ENCODE data around the gene KIF1C. TPM values are rescaled to one million over a fixed set of nuclear protein-coding genes. Genes with fewer than 3 reads are reported as not detected.

KIF1C gene
- total and polyA plus RNA-seq, 9 of the 15 experiments (the other 6 are each of a cell fraction or from before 2014, with no cell fraction given) = 0.38 to 68.4 (median 25.1) TPM

- TF ChIP-seq TAF1 (IDR thresholded peaks at IDR 0.05; ENCODE audit: control insufficient read depth, extremely low read depth, insufficient read depth, low read length, severe bottlenecking) (peak; percentile 5), SPI1 (IDR thresholded peaks at IDR 0.05; ENCODE audit: borderline replicate concordance, low read depth, low read length) (no peak), POLR2AphosphoS5 (IDR thresholded peaks at IDR 0.05; ENCODE audit: control insufficient read depth, insufficient read depth, low read depth, low read length) (peak; percentile 19; the same call in 1 of the 2 replicates), RBM22 (IDR thresholded peaks at IDR 0.05; ENCODE audit: low read depth, low read length, poor library complexity, severe bottlenecking) (no peak), HMG20B (CRISPR knock-in tag; IDR thresholded peaks at IDR 0.05) (no peak), BRF1 (IDR thresholded peaks at IDR 0.05; ENCODE audit: borderline replicate concordance, extremely low read depth, insufficient read length) (no peak), CBFA2T3 (IDR thresholded peaks at IDR 0.05) (no peak), CREB3L1 (IDR thresholded peaks at IDR 0.05; ENCODE audit: borderline replicate concordance, low read depth) (no peak), ZNF143 (CRISPR knock-in tag; IDR thresholded peaks at IDR 0.05) (no peak), THRAP3 (IDR thresholded peaks at IDR 0.05; ENCODE audit: borderline replicate concordance) (no peak), ZBTB7A (IDR thresholded peaks at IDR 0.05; ENCODE audit: borderline replicate concordance, control insufficient read depth, low read depth, low read length) (peak; percentile 67; the same call in 1 of the 2 replicates), POLR3G (IDR thresholded peaks at IDR 0.05; ENCODE audit: extremely low read depth, insufficient read length, insufficient replicate concordance) (no peak), CTCFL (IDR thresholded peaks at IDR 0.05; ENCODE audit: borderline replicate concordance, insufficient read depth, low read depth, low read length, poor library complexity, severe bottlenecking) (no peak), ZBED1 (IDR thresholded peaks at IDR 0.05) (no peak), ZNF121 (CRISPR knock-in tag; conservative IDR thresholded peaks at IDR 0.05) (no peak), AFF4 (CRISPR knock-in tag; IDR thresholded peaks at IDR 0.05) (0 out of 2 replicates have a peak, but pooled peaks have one; percentile 1), HDAC8 (tag; IDR thresholded peaks at IDR 0.05) (no peak), ZNF140 (CRISPR knock-in tag; IDR thresholded peaks at IDR 0.05) (no peak), HEY1 (CRISPR knock-in tag; IDR thresholded peaks at IDR 0.05; ENCODE audit: borderline replicate concordance) (no peak), NRF1 (conservative IDR thresholded peaks at IDR 0.05 in 1 of 2, IDR thresholded peaks at IDR 0.05 in 1 of 2) (peak; percentile 93 to 94), ZNF431 (CRISPR knock-in tag; IDR thresholded peaks at IDR 0.05) (no peak), MTF1 (CRISPR knock-in tag; IDR thresholded peaks at IDR 0.05; ENCODE audit: borderline replicate concordance) (no peak)
These were observed 48.8 kb upstream of the KIF1C start (continued) for GRCh38 chr17:4948931-4949320.

All from K562 (cell line).